Dendritic cell treated with granulocyte-macrophage colony-stimulating factor and Interleukin-4, amounts not matched to agents 40 ng/mL and 50 ng/mL, for 4 days (primary cell): ENCODE measurements around the gene NPAS2.

Source experiments
- H3K27ac Mint-ChIP-seq: one replicate; pipeline ENCODE4 v1.8.0; 2022; ENCODE audit warnings: mild to moderate bottlenecking, mixed read lengths
- H3K27me3 Mint-ChIP-seq: one replicate; pipeline ENCODE4 v1.8.0; 2022; ENCODE audit warnings: mild to moderate bottlenecking, mixed read lengths
- H3K36me3 Mint-ChIP-seq: one replicate; pipeline ENCODE4 v1.8.0; 2022; ENCODE audit warnings: low read depth, mixed read lengths
- H3K4me1 Mint-ChIP-seq: one replicate; pipeline ENCODE4 v1.8.0; 2022; ENCODE audit warnings: low read depth, mixed read lengths
- H3K4me3 Mint-ChIP-seq: one replicate; pipeline ENCODE4 v1.8.0; 2022; ENCODE audit warnings: mild to moderate bottlenecking, moderate library complexity, mixed read lengths
- H3K9me3 Mint-ChIP-seq: one replicate; pipeline ENCODE4 v1.8.0; 2022; ENCODE audit warnings: mixed read lengths
- intact Hi-C: fragments of 100-400 bp; cut with micrococcal nuclease; formaldehyde crosslinking; loops from one replicate; pipeline ENCODE4 v1.15.0; 2022

NPAS2 gene

DNA sequence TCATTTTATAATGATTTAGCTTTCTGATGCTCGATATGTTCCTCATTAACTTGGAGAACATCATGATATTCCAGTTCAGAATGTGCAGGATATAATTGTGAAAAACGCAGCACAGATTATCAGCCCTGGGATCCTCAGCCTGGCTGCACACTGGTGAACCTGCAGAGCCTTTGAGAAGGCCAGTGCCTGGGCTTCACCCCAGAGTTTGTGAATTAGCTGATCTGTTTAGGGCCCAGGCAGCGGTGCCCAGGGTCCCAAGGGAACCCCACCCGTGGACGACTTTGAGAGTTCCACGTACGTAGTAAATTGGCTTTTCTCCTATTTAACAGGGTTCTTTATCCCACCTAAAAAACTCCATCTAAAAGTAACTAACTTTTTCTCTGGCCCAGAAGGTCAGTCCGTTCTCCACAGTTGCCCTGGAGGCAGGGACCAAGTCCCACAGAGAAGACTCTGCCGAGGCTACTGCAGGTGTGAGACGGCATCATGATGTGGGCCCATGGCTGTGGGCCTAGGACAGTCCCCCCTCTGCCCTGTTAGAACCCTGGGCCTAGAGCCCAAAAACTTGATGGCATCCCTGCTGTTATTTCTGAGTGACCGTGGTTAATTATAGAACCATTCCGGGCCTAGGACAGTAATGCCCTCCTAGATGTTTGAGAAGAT, 142.6 kb downstream of the NPAS2 start:
- intact Hi-C loops, result no loop called here
- H3K27me3 Mint-ChIP-seq, result peaks cover 5% of the 10 kb centered on the region
- no peak overlapping the region for H3K4me3 Mint-ChIP-seq
- no peak overlapping the region for H3K27ac Mint-ChIP-seq
- H3K9me3 Mint-ChIP-seq, result no peaks in the 10 kb centered on the region
- no peaks in the 10 kb centered on the region for H3K36me3 Mint-ChIP-seq
- no peaks in the 10 kb centered on the region for H3K4me1 Mint-ChIP-seq

DNA sequence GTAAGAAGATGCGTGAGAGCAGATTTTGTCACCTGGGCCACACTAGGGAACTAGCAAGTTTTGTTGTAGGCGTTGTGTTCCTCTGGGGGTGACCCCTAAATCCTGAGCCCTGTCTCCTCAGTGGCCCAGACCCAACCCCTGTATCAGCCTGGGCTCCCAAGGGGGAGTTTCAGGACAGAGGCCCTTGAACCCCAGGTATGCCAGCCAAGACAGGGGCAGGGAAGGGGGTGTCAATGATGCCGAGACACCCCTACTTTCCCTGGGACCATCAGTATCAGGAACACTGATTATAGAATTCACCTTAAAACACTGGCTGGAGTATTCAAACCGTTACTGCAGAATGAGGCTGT, 143.1 kb downstream of the NPAS2 start:
- Mint-ChIP-seq H3K36me3 (no peaks in the 10 kb centered on the region), H3K4me1 (no peaks in the 10 kb centered on the region), H3K27ac (no peak overlapping the region), H3K27me3 (peaks cover 7% of the 10 kb centered on the region), H3K4me3 (no peak overlapping the region), H3K9me3 (no peaks in the 10 kb centered on the region)
- intact Hi-C loops, result no loop called here

DNA sequence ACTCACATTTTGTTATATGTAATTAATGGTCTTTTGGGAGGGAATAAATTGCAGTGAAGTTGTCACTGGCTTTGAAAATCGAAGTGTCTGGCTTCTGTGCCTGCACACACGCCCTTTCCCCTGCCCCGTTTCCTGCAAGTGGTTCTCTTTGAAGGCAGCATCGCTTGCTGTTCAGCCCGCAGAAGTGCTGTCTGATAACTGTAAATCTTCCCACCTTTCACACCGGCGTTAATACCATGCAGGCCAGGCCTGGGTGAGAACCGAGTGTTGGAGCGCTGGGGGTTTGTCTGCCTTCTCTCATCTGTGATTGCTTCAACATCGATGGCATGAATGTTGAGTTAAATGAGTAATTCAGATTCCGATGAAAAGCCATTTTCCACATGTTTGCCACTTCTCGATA, 144.3 kb downstream of the NPAS2 start:
- no peak overlapping the region for H3K4me3 Mint-ChIP-seq
- no peaks in the 10 kb centered on the region for H3K4me1 Mint-ChIP-seq
- H3K36me3 Mint-ChIP-seq, result no peaks in the 10 kb centered on the region
- H3K27me3 Mint-ChIP-seq, result peaks cover 6% of the 10 kb centered on the region
- H3K9me3 Mint-ChIP-seq, result no peaks in the 10 kb centered on the region
- intact Hi-C loops, result no loop called here
- H3K27ac Mint-ChIP-seq, result no peak overlapping the region

DNA sequence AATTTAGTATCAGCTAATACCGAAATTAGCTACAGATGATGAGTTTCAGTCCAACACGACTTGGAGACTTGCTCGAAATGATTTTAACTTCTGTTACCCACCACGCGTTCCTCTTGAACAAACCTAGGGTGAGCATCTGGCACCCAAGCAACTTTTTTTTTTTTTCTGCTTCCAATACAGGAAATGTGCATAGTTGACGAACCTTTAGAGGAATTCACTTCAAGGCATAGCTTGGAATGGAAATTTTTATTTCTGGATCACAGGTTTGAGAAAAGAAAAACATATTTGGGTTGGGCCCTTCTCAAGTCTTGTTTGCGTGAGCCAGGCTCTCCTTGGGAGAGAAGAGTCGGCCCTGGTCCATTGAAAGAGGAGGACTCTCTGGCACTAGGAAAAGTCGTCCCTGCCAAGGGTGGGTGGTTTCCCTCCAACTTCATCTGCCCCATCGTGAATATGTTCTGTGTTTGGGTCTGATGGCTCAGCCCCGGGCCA, 144.8 kb downstream of the NPAS2 start:
- Mint-ChIP-seq H3K4me3 (no peak overlapping the region), H3K36me3 (no peaks in the 10 kb centered on the region), H3K4me1 (no peaks in the 10 kb centered on the region), H3K27me3 (peaks cover 5% of the 10 kb centered on the region), H3K9me3 (no peaks in the 10 kb centered on the region), H3K27ac (no peak overlapping the region)
- intact Hi-C loops, result no loop called here

DNA sequence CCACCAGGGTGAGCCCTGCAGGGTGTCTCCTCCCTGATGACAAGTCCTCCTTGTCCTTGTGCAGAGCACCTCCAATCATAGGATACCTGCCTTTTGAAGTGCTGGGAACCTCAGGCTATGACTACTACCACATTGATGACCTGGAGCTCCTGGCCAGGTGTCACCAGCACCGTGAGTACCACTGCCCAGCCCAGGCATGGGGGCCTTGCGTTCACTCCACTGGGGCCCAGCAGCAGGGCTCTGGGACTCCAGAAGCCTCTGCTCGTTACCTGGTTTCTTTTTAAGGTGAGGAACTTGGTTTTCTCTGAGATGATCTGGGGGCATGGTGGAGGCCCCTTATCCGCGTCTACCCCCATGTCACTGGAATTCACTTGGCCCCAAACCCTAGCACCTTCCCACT, 145.7 kb downstream of the NPAS2 start:
- Mint-ChIP-seq H3K27me3 (peaks cover 7% of the 10 kb centered on the region), H3K9me3 (no peaks in the 10 kb centered on the region), H3K27ac (no peak overlapping the region), H3K4me3 (no peak overlapping the region), H3K4me1 (no peaks in the 10 kb centered on the region), H3K36me3 (no peaks in the 10 kb centered on the region)
- intact Hi-C loops, result no loop called here

DNA sequence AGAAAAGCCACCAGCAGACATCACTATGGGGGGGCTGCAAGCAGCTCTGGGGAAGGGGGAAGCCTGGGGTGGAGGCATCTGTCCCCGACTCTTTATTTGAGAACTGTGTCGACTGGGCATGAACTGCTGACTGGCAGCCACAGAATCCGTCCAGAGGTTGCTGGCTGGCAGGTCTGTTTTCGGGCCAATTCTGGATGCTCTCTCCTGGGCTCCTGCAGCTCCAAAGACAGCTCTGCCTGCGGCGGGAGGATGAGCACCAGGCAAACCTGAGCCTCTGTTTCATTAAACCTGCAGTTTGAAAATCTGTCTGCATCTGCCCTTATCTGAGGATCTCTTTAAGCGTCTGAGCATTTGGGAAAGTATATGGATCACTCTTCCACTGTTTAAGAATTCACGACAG, 147.8 kb downstream of the NPAS2 start:
- H3K4me1 Mint-ChIP-seq, result no peaks in the 10 kb centered on the region

DNA sequence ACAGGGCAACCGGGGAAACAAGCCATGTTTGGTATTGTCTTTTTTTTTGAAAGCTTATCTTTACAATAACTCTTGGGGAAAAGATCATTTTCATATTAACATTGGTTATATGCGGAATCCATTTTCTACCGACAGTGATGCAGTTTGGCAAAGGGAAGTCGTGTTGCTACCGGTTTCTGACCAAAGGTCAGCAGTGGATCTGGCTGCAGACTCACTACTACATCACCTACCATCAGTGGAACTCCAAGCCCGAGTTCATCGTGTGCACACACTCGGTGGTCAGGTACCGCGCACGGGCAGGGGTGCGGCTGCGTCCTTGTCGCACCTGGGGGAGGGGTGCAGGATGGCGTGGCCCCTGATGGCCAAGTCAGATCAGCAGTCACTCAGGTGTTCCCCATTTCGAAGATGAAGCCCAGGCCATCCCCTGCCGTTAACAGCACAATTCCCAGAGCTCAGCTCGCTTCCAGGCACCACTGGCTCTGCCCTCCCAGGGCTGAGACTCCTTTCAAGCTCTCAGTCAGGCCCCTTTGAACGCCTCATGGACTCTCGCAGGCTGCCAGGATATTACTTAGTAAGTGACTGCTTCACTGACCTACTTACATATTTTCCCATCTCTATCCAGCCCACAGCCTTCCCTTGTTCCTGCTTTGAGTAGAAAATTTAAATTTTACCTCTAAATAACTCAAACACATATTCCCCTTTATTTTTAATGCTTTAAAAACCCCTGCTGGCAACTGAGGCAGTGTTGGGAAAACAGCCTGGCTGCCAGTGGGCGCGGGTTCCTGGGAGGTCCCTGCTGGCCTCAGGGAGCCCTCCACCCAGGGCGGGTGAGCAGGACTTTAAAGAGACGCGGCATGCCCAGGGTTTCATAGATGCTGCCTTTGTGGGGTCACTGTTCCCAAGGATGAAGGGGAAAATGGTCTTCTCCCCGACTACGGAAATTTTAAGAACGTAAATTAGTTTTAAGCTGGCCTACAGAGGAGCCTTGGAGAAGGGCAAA, 148.5 kb downstream of the NPAS2 start:
- Mint-ChIP-seq H3K27ac (no peak overlapping the region), H3K9me3 (no peaks in the 10 kb centered on the region)

More for the DNA sequence above, 147.8 kb downstream of the NPAS2 start:
- intact Hi-C loops, result no loop called here
- Mint-ChIP-seq H3K9me3 (no peaks in the 10 kb centered on the region), H3K27me3 (peaks cover 8% of the 10 kb centered on the region), H3K36me3 (no peaks in the 10 kb centered on the region), H3K27ac (no peak overlapping the region), H3K4me3 (no peak overlapping the region)

DNA sequence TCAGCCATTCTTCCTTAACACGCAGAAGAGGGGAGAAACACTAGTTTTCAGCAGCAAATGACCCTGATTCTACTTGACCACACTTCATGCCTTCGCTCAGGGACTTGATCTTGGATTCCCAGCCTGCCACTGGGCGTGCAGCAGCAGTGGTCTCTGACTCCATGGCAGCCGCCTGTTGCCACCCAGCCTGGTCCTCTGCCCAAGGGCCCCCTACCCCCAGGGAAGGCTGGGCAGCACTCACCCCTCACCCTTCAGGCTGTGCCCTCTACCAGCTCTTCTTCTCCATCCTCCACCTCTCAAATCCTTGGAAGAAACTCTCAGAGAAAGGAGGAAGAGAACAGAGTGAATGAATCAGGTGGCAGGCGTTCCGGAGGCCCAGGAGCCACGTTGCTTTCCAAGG, 150.1 kb downstream of the NPAS2 start:
- H3K27ac Mint-ChIP-seq, result no peak overlapping the region
- no peaks in the 10 kb centered on the region for H3K36me3 Mint-ChIP-seq
- H3K4me1 Mint-ChIP-seq, result no peaks in the 10 kb centered on the region
- intact Hi-C loops, result no loop called here
- H3K4me3 Mint-ChIP-seq, result no peak overlapping the region
- no peaks in the 10 kb centered on the region for H3K9me3 Mint-ChIP-seq
- peaks cover 8% of the 10 kb centered on the region for H3K27me3 Mint-ChIP-seq

More for the DNA sequence above, 148.5 kb downstream of the NPAS2 start:
- intact Hi-C loops, result no loop called here
- H3K27me3 Mint-ChIP-seq, result peaks cover 8% of the 10 kb centered on the region
- no peaks in the 10 kb centered on the region for H3K4me1 Mint-ChIP-seq
- no peaks in the 10 kb centered on the region for H3K36me3 Mint-ChIP-seq
- H3K4me3 Mint-ChIP-seq, result no peak overlapping the region

DNA sequence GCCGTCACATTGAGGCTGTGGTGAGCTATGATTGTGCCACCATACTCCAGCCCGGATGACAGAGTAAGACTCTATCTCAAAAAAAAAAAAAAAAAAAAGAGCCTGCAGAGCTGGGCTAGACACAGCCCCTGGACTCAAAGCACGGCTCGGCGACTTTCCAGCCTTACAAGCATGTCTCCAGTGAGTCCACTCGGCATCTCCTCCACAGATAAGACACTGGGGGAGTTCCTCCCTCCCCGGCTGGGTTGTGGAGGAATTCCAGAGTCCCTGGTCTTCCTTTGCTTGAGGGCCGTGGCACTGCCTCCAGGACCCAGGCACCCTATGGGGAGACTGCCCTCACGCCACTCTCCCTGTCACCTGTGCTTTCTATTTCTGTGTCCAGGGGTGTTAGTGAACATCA, 151.3 kb downstream of the NPAS2 start:
- no peaks in the 10 kb centered on the region for H3K36me3 Mint-ChIP-seq
- intact Hi-C loops, result no loop called here
- H3K9me3 Mint-ChIP-seq, result no peaks in the 10 kb centered on the region
- H3K27ac Mint-ChIP-seq, result no peak overlapping the region
- H3K4me1 Mint-ChIP-seq, result no peaks in the 10 kb centered on the region
- peaks cover 8% of the 10 kb centered on the region for H3K27me3 Mint-ChIP-seq
- no peak overlapping the region for H3K4me3 Mint-ChIP-seq

DNA sequence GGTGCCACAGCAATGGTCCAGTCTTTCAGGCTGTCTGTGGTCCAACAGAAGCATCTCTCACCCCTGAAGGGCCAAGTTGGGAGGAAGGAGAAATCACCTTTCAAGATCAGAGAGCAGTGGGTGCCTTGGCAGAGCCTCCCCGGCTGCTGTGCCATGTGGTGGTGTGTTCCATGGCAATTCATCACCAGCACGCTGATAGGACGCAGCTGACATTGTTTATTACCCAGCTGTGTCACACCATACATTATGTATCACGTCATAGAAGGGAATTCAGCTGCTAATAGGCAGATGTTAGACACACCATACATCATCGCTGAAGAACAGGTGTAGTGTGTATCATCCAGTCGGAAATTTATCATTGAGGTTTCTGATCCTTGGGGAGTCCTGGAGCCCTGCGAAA, 152.5 kb downstream of the NPAS2 start:
- Mint-ChIP-seq H3K9me3 (no peaks in the 10 kb centered on the region), H3K4me1 (no peaks in the 10 kb centered on the region), H3K27ac (no peak overlapping the region), H3K36me3 (no peaks in the 10 kb centered on the region), H3K27me3 (peaks cover 8% of the 10 kb centered on the region), H3K4me3 (no peak overlapping the region)
- intact Hi-C loops, result no loop called here

DNA sequence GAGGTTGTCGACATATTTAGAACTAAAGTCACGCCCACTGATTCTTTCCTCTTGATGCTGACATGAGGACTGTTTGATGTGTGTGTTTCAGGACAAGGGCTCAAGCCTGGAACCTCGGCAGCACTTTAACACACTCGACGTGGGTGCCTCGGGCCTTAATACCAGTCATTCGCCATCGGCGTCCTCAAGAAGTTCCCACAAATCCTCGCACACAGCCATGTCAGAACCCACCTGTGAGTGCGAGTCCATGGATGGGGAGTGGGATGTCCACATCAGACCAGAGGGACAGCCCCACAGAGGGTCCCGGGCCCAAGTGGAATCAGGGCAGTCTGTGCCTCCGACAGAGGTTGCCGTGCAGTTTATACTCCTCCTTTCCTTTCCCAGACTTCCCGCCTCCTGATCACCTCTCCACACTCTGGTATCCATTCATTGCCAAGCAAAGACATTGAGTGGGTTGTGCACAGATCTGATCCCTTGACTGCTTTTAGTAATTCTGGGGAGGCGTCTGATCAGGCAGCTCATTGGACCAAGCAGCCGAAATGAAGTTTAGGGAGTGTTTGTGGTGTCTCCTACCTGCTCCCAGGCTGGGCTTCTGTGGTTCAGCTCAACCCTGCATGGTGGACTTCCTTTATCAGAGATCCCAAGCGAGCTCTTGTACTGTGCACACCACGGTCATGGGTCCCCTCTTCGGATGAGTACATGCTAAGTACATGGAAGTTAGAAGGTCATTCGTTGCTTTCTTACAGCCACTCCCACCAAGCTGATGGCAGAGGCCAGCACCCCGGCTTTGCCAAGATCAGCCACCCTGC, 155.0 kb downstream of the NPAS2 start:
- Mint-ChIP-seq H3K9me3 (no peaks in the 10 kb centered on the region), H3K36me3 (no peaks in the 10 kb centered on the region), H3K4me3 (no peak overlapping the region), H3K4me1 (no peaks in the 10 kb centered on the region), H3K27ac (no peak overlapping the region), H3K27me3 (peaks cover 4% of the 10 kb centered on the region)
- intact Hi-C loops, result no loop called here

DNA sequence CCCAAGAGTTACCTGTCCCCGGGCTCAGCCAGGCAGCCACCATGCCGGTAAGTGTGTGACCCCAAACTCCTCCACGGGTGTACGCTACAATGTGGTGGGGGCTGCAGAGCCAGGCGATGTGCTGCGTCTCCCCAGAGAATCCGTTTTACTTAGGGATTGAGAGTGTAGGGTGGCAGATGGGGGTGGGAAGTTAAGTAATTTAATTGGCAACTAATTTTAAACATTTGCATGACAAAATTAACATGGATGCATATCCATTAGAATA, 155.5 kb downstream of the NPAS2 start:
- H3K9me3 Mint-ChIP-seq, result no peaks in the 10 kb centered on the region

DNA sequence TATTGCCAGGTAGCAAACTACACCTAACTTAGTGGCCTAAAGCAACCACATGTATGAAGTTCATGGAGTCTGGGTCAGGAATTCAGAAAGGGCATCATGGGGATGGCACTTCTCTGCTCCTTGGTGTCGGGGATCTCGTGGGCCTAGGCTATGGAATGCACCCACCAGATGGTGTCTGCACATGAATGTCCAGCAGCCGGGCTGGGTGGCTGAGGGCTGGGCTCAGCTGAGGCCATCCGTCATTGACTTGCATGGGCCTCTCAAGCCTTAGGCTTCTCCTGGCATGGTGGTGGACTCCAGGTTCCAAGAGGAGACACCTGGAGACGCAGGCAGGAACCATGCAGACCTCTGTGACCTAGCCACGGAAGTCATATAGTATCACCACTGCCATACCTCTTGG, 156.1 kb downstream of the NPAS2 start:
- H3K36me3 Mint-ChIP-seq, result no peaks in the 10 kb centered on the region
- H3K4me1 Mint-ChIP-seq, result no peaks in the 10 kb centered on the region
- no peak overlapping the region for H3K4me3 Mint-ChIP-seq
- H3K9me3 Mint-ChIP-seq, result no peaks in the 10 kb centered on the region
- H3K27me3 Mint-ChIP-seq, result peaks cover 3% of the 10 kb centered on the region
- no peak overlapping the region for H3K27ac Mint-ChIP-seq
- intact Hi-C loops, result no loop called here

More for the DNA sequence above, 155.5 kb downstream of the NPAS2 start:
- Mint-ChIP-seq H3K27ac (no peak overlapping the region), H3K36me3 (no peaks in the 10 kb centered on the region), H3K4me3 (no peak overlapping the region), H3K4me1 (no peaks in the 10 kb centered on the region), H3K27me3 (peaks cover 2% of the 10 kb centered on the region)
- intact Hi-C loops, result no loop called here
